Measurements from ENCODE around the gene SHISA7. TPM values are rescaled to one million over a fixed set of nuclear protein-coding genes. Genes with fewer than 3 reads are reported as not detected.

SHISA7 gene
- total and polyA plus RNA-seq, 2 of the 4 experiments (the other 2 are of a cell fraction), result not detected

- no peak for TF ChIP-seq RAD21 (IDR thresholded peaks at IDR 0.05; ENCODE audit: low read length)
These were observed 46.8 kb upstream of the SHISA7 start (continued) for GRCh38 chr19:55489711-55490477.

- ChIA-PET POLR2A (ENCODE audit: unreplicated experiment) (no interaction called here), CTCF (no interaction called here)
- H3K9me1 ChIP-seq (ENCODE audit: insufficient read depth, low read length), result peaks cover 7% of the 10 kb centered on the region
- H3K36me3 ChIP-seq (ENCODE audit: control insufficient read depth, insufficient read depth, low read length), result no peaks in the 10 kb centered on the region
- H3K4me2 ChIP-seq (ENCODE audit: low read depth, low read length), result no peak overlapping the region; the same call in 1 of the 2 replicates
- intact Hi-C loops (cut with micrococcal nuclease), result no loop called here
- no peaks in the 10 kb centered on the region for H3K9me3 ChIP-seq (ENCODE audit: control insufficient read depth, insufficient read depth, low read length)
- H3K79me1 ChIP-seq (ENCODE audit: low read depth in 1 of 2, low read length in 2 of 2), result peaks cover 5 to 34% of the 10 kb centered on the region in 2 experiments
- H2AK9ac ChIP-seq (replicated peaks; ENCODE audit: low read depth, low read length, poor library complexity), result peak overlapping the region; percentile 80
- TF ChIP-seq MAZ (IDR thresholded peaks at IDR 0.05; ENCODE audit: borderline replicate concordance, low read depth, low read length), result peak; percentile 6; the same call in 1 of the 2 replicates
- TF ChIP-seq BHLHE40 (IDR thresholded peaks at IDR 0.05; ENCODE audit: low read depth, low read length), result no peak
- H4K5ac ChIP-seq (ENCODE audit: low read depth, low read length), result no peak overlapping the region
- no peak overlapping the region for H3K56ac ChIP-seq (ENCODE audit: extremely low read depth, insufficient read depth, low read length)
- peak overlapping the region; percentile 54 for H2AFZ ChIP-seq (replicated peaks; ENCODE audit: low read length, poor library complexity)
- in situ Hi-C loops (cut with MboI; ENCODE audit: low sequenced_read_pairs), result loop anchor here (25.0 kb wide), 1 partner anchor 1027 kb away; the partner anchor contains the start of genes CDC42EP5 and LENG9
- peaks cover 41% of the 10 kb centered on the region for H3K4me1 ChIP-seq (ENCODE audit: control insufficient read depth, insufficient read depth, low read length)
- no peak overlapping the region for H3K27ac ChIP-seq (ENCODE audit: insufficient read depth, low read length)
- H4K20me1 ChIP-seq (ENCODE audit: insufficient read depth, low read length), result 0 out of 2 replicates have a peak, but pooled peaks cover 4% of the 10 kb centered on the region
- H3K27me3 ChIP-seq (ENCODE audit: control insufficient read depth, insufficient read depth, low read length), result no peaks in the 10 kb centered on the region
- H3K4ac ChIP-seq (ENCODE audit: low read depth, low read length), result peak overlapping the region; percentile 96
- peak overlapping the region; percentile 9 for H2BK5ac ChIP-seq (ENCODE audit: low read depth, low read length, poor library complexity, severe bottlenecking)
- ATAC-seq (ENCODE audit: low read depth) (no peak), DNase-seq (no peak)
- H4K91ac ChIP-seq (ENCODE audit: insufficient read depth, low read depth, low read length), result no peak overlapping the region
- no TSS peak for BruUV-seq (replicated peaks)
- no peak overlapping the region for H3K4me3 ChIP-seq (ENCODE audit: insufficient read depth, low read depth, low read length)
- H4K8ac ChIP-seq (ENCODE audit: low read depth in 2 of 2, low read length in 2 of 2), result no peak overlapping the region; a peak in 2 of 4 replicates
- H3K14ac ChIP-seq (replicated peaks; ENCODE audit: low read depth, low read length), result no peak overlapping the region
- peak overlapping the region; percentile 31; the same call in 1 of the 2 replicates for H2BK20ac ChIP-seq (ENCODE audit: low read depth, low read length)
- no peak overlapping the region for H3K23ac ChIP-seq (ENCODE audit: low read depth, low read length)
- H2BK15ac ChIP-seq (ENCODE audit: low read depth, low read length), result no peak overlapping the region
- dilution Hi-C loops (cut with HindIII; ENCODE audit: low sequenced_read_pairs, unreplicated experiment), result no loop called here
- H2AK5ac ChIP-seq (ENCODE audit: low read depth, low read length), result no peak overlapping the region; the same call in 1 of the 2 replicates
- WGBS, 2 experiments (ENCODE audit: extremely low coverage in 2 of 2, insufficient read length in 1 of 2), result 60% methylated on average over 26 of the region's 36 CpGs; no CpG with 5 or more reads in 1 of the 2 experiments
- peak overlapping the region; percentile 42; the same call in 1 of the 2 replicates for H2BK120ac ChIP-seq (ENCODE audit: low read depth, low read length)
- H3K18ac ChIP-seq (ENCODE audit: low read depth, low read length), result no peak overlapping the region
- no peak overlapping the region for H3K9ac ChIP-seq (ENCODE audit: low read depth, low read length)
These were observed 46.0 kb upstream of the SHISA7 start for GRCh38 chr19:55488986-55489710.

Measured in IMR-90 (cell line).